ENCODE data around the gene ACER1. TPM values are rescaled to one million over a fixed set of nuclear protein-coding genes. Genes with fewer than 3 reads are reported as not detected.

Gene ACER1
- total and polyA plus RNA-seq, 2 of the 13 experiments (the other 11 are each of a cell fraction or from before 2014, with no cell fraction given), result not detected

GRCh38 chr19:6273701-6274601 is 59.5 kb downstream of the ACER1 start (continued):
- no peak for TF ChIP-seq SMAD3 (CRISPR knock-in tag; IDR thresholded peaks at IDR 0.05)
- TF ChIP-seq ZNF367 (CRISPR knock-in tag; IDR thresholded peaks at IDR 0.05; ENCODE audit: borderline replicate concordance), result no peak
- TF ChIP-seq EED (CRISPR knock-in tag; IDR thresholded peaks at IDR 0.05), result no peak
- TF ChIP-seq ARID5B (CRISPR knock-in tag; IDR thresholded peaks at IDR 0.05), result peak; percentile 76
- TF ChIP-seq HMG20B (CRISPR knock-in tag; conservative IDR thresholded peaks at IDR 0.05), result no peak
- TF ChIP-seq CREB3 (CRISPR knock-in tag; IDR thresholded peaks at IDR 0.05), result no peak
- TF ChIP-seq TCF7L2 (IDR thresholded peaks at IDR 0.05; ENCODE audit: low read depth, low read length), result no peak
- TF ChIP-seq ZNF740 (CRISPR knock-in tag; IDR thresholded peaks at IDR 0.05), result no peak
- peak; percentile 58; the same call in 1 of the 2 replicates for TF ChIP-seq POGK (CRISPR knock-in tag; conservative IDR thresholded peaks at IDR 0.05)
- TF ChIP-seq ZNF12 (CRISPR knock-in tag; IDR thresholded peaks at IDR 0.05), result 0 out of 2 replicates have a peak, but pooled peaks have one; percentile 60
- TF ChIP-seq PAWR (CRISPR knock-in tag; IDR thresholded peaks at IDR 0.05; ENCODE audit: borderline replicate concordance), result no peak
- TF ChIP-seq FOSL2 (CRISPR knock-in tag; IDR thresholded peaks at IDR 0.05), result peak; percentile 53
- TF ChIP-seq STAT6 (CRISPR knock-in tag; IDR thresholded peaks at IDR 0.05; ENCODE audit: borderline replicate concordance), result peak; percentile 84; the same call in 1 of the 2 replicates
- TF ChIP-seq ASH2L (IDR thresholded peaks at IDR 0.05; ENCODE audit: insufficient read length, low read depth, low read length), result peak; percentile 41
- 0 out of 2 replicates have a peak, but pooled peaks have one; percentile 46 for TF ChIP-seq SMYD3 (CRISPR knock-in tag; IDR thresholded peaks at IDR 0.05)
